Embryonic facial prominence (tissue), 1 donor: ENCODE measurements around the gene TNFAIP8L3.
"Not testable (repeated sequence)": the region's sequence is repeated elsewhere in the genome, so short reads cannot be mapped to it uniquely, and the experiment has no call there.

Source experiments
- DNase-seq: peaks from one replicate; pipeline ENCODE4 v3.0.0-alpha.2; 2016; ENCODE audit errors: extremely low spot score

Gene TNFAIP8L3

DNA sequence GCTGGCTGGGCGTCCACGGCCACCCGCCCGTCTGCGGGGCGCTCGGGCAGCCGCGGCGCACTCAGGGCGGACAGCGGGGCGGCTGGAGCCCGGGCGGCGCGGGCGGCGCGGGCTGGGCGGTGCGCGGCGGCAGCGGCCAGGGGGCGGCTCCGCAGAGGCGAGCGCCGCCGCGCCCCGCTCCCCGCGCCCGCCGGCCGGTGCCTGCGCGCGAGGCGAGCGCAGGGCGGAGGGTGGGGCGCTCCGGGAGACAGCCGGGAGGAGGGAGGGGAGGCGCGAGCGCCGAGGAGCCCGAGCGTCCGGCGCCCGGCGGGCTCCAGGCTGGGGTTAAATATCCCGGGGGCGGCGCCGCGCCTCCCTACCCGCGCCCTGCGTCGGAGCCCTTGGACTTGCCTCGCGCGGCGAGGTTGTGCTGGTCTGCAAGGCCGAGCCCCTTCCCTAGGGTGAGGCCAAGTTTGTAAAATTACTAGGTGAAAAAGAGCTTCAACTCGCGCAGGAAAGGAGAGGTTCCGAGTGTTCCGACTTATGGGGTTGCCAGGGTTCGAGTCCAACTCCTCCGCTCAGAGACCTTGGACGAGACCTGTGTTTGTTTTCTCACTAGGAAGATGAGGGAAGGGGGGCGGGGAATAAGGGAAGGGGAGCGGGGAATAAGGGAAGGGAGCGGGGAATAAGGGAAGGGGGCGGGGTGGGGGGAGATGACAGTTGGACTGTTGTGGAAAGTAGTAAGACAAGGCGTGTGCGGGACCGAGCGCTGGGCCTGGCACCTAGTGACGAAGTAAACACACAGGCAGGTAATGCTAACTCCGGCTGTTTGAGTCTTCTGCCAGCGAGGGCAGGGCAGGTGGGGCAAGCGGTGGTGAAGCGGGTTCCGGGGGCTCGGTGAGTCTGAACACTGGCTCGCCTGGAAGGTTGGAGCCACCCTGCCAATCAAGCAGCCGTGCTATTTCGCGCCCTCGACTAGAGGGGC is at the start of gene TNFAIP8L3:
TNFAIP8L3 (minus strand) TSS at position 301 of the 964 bp plus-strand sequence. CDS start 311 bp downstream, outside the sequence.
- DNase-seq, result no peak

DNA sequence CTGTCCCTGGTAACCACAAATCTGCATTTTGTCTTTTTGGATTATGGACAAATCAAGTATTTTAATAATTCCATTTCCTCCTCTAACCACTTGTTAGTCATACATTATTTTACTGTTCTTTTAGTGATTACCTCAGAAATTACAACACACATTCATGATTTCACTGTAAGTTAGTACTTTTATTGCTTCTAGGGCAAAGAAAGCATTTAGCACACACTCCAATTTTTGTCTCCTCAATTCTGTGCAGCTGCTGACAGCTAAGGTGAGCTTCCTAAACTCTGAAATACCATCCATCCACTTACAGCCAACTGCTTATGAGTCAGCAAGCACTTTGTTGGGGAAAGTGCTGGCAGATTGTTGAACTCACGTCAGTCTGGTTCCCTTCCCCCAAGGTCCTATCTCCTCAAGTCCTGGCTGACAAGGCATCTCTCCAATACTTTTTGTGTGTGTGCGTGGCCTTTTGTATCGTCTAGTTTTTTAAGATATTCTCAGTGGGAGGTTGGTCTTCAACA is 49.4 kb upstream of the TNFAIP8L3 start:
- DNase-seq, result no peak

DNA sequence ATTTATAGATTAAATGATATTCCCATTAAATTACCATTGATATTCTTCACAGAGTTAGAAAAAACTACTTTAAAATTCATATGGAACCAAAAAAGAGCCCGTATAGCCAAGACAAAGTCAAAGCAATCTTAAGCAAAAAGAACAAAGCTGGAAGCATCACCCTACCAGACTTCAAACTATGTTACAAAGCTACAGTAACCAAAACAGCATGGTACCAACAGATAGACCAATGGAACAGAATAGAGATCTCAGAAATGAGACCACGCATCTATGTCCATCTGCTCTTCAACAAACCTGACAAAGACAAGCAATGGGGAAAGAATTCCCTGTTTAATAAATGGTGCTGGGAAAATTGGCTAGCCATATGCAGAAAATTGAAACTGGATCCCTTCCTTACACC is 45.6 kb upstream of the TNFAIP8L3 start:
- DNase-seq, result not testable (repeated sequence)

DNA sequence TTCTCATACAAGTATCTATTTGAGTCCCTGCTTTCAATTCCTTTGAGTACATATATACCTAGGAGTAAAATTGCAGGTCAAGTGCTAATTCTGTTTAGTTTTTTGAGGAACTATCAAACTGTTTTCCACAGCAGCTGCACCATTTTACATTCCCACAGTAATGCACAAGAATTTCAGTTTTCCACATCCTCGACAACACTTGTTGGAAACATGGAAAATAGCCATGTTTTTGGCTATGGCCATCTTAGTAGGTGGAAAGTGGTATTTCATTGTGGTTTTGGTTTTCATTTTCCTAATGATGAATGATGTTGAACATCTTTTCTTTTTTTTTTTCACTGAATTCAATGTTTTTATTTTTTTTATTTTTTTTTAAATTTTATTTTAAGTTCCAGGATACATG is 44.4 kb upstream of the TNFAIP8L3 start:
- DNase-seq, result no peak

DNA sequence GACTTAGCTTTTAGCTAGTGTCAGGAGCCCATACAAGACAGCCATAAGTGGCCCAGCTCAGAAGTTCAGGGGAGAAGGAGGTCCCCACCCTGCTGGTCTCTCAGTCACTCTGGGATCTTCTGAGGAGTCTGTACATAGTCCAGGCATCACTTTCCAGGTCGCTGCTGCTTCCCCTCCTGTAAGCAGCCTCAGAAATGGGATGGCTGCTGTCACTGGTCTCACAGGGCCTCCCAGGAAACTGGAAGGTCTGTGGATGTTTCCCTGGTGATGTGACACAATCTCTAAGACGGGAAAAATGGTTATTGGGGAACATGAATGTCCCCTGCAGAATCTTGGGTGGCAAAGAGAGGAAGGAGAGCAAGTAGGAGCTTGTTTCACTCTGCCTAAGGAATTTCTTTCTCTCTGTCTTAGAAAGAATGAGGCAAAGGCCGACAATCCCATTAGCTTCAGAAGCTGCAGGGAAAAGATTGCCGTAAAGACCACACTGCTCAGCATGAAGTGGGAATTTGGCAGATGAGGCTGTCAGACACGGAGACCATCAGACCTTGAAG is 43.2 kb upstream of the TNFAIP8L3 start:
- no peak for DNase-seq

DNA sequence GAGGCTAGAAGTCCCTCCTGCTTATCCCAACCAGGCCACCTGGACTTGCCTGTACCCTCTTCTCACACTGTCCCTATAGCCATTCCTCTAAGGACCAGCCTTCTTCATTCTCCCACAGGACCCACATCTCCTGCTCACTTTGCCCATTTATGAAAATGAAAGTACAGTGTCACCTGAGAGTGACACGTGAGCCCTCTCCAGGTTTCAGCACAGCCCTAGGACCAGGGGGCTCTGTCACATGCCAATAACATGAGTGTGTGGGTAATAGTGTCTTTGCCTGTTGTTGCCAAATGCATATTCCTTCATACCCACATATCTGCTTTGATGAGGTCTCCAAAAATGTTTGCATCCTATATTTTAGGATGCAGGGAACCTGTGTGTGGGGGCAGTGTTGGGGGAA is 42.3 kb upstream of the TNFAIP8L3 start:
- DNase-seq, result no peak

DNA sequence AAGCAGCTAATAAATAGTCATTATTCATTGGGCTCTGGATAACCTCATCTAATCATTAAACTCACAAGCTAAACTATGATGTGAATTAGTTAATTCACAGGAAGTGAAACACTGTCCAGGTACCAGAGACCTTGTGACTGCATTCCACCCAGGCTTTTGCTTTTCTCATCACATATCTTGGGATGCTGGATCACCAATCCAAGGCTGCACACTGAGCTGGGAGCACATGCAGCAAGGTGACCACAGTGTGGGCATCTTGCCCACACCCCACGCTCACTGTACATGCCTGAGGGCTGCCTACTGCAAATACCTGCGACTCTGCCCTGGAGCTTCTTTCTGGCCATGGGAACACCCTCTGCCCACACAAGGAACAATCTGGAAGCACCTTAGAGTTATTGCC is 40.6 kb upstream of the TNFAIP8L3 start:
- no peak for DNase-seq

DNA sequence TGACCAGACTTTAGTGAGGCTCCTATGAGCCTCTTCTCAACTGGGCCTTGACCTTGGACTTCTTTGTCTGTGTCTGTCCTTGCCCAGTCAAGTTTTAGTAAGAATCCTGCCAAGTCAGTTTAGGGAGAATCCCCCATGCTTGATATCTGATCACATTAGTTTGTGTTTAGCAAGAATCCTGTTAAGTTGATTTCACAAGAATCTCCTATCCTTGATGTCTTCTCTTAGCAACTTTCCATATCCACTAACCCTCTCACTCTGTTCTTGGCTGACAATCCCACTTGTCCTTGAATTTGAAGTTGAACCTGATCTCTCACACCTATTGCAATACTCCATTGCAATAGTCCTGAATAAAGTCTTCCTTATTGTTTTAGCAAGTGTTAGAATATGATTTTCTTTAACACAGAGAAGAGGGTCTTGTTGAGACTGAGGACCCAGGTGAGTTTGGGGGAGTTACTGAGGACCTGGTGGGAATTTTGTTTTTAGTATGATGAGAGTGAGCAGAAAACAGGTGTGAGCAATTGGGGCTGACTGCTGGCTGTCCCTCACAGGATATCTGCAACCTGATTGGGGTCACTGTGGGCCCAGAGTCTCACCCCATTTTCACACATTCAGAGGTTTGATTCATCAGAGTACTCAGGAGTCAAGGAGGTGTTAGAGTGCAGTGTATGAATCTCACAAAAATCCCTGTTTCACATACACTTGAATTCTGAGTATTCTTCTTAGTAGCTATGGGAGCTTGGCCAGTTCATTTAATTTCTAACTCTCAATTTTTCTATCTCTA is 39.9 kb upstream of the TNFAIP8L3 start:
- no peak for DNase-seq

DNA sequence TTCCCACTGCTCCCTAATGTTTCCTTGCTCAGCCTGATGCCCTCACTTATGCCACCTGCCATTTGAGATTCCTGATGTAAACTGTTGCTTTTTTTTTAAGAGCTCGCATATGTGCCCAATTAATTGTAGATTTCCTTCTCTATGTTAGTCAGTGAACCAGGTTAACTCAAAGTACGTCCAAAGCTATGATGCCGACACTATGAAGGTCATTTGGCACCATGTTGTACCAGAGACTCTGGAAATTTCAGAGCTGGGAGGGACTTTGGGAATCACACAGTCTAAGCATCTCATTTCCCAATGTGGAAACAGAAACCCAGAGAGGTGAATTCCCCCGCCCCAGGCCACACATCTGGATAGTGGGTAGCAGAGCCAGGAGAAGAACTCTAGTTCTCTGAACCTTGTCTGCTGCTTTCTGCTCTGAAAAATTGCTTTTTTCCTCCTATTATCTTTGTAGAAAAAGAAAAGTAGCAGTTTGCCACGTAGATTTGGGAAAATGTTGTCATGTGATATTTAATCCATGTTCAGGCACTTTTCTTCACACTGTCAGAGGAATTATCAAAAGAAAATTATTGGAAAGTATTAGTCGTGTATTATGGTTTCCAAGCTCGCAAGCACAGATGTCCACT is 38.5 kb upstream of the TNFAIP8L3 start:
- no peak for DNase-seq

DNA sequence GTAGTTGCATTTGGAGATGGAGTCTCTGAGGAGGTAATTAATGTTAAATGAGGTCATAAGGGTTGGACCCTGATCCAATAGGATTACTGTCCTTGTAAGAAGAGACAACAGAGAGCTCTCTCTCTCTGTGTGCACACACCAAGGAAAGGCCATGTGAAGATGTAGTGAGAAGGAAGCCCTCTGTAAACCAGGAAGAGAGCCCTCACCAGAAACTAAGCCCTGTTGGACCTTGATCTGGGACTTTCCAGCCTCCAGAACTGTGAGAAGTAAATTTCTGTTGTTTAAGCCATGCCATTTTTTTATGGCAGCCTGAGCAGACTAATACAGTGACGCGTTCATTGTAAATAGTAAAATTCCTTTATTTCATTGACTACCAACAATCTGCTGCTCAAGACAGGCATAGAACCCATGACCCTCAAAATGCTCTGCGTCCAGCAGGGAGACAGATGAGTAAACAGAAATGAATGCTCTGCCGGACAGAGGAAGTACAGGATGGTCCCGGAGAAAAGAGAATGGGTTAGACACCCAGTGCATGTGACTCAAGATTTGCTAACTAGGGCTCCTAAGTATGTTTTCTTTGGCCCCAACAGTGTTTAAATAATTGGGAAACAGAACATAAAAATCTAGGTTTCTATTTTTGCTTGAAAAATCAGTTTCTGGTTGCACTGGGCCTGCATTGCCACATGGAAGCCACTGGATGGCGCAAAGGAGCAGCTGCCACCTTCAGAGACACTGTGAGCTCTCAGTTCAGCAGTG is 37.9 kb upstream of the TNFAIP8L3 start:
- no peak for DNase-seq

DNA sequence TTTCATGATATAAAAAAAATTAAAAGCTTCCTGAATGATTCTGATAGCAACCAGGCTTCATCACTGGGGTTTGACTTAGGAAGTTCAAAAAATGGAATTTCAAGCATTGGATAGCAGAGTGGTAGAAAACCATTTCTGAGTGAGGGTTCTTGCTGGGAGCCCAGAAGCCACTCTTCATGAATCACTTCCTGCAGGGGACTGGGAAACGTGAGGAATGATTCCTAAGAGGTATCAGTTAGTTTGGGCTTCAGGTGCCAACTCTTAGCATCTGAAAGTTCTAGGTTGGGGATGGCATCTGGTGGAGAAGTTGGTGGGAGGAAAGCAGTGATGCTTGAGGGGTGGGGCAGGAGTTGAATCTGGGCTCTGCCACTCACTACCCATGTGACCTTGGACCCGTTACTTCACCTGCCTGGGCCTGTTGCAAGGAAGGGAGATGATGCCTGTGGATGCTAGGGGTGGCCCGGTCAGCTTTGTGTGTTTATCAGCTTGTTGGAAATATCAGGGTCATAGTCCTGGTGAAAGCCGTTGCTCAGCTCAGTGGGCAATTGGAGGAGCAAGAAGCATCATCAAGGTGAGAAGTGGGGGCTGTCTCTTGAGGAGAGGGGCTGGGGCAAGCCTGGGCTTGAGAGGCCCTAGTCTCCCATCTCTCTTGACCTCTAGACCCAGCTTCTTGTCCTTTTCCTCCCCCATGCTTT is 37.0 kb upstream of the TNFAIP8L3 start:
- DNase-seq, result no peak

DNA sequence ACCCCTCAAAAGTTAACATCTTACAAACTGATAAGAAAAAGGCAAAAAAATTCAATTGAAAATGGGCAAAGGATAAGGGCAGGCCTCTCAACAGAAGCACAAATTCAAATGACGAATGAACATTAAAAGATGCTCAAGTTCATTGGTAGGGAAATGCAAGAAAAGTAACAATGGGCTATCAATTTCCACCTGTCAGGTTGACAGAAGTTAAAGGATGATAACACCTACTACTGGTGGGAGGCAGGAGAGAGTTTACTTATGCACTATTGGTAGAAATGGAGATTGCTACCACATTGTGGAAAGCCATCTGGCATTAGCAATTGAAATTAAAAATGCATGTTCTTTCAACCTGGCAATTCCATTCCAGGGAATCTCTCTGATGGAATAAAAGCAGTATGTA is 35.6 kb upstream of the TNFAIP8L3 start:
- DNase-seq, result no peak

DNA sequence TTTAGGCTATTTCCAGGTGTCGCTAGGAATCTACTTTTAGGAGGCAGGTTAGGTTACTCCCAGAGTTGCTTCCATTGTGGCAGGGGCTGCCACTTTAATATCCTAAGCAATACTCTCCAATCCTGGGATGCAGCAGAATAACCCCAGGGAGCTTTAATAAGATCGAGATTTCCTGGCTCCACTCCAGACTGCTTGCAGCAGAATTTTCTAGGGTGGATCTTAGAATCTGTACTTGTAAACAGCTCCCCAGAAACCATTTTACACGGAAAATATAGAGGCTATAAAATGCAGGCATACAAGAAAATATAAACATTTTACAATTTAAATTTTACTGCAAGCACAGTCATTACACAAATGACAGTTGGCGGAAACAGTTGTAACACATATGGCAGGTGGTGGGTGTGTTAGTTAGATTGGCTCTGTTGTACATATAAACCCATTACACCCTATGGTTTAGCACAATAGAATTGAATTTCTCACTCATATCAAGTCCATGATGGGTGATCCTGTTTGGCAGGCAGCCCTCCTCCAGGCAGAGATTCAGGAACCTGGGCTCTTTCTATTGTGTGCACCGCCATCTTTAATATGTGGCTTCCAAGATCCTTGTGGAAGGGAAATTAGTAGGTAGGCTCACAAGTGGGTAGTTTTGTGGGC is 35.0 kb upstream of the TNFAIP8L3 start:
- DNase-seq, result no peak

DNA sequence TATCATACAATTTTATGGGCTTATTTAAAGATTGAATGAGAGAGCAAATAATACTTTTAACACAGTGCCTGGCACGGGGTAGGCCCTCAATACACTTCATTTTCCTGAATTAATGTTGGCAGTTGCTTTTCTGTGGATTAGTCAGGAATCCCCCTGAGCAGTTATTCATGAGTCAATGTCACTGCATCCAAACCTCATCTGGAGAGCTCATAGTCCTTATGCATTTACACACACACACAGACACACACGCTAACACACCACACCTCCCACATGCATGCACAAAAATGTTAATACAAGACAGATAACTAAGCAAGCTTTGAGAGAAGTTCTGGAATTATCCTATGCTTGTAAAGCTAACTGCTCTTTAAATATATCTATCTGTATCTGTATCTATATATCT is 34.0 kb upstream of the TNFAIP8L3 start:
- no peak for DNase-seq

DNA sequence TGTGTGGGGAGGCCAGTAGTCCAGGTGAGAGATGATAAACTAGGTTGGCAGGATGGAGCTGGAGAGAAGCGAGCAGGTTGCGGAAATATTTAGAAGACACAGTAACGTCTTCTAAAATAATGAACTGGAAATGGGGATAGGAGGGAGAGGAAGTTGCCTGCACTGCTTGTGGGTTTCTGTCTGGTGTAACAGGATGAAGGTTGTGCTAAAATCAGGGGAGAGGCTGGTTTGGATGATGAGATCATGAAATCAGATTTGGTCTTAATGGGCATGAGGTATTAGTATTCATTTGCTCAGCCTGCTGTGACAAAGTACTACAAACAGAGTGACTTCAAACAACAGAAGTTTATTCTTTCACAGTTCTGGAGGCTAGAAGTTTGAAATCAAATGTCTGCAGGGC is 32.1 kb upstream of the TNFAIP8L3 start:
- no peak for DNase-seq

DNA sequence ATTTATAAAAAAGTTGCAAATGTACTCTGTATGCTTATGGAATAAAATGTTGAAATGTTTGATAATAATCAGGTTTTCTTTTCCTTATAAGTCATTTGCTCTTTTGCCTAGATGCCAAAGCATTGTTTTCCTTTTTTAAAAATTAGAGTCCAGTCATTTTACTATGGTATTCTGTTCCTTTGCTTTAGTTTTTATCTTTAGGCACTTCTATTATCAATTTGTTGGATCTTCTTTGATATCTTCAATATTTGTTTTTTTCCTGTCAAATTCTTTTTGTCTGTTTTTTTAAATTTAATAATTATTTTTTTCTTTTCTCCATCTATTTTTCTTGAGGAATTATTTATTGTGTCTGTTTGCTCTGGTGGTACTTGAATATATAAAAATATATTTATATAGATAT is 28.3 kb upstream of the TNFAIP8L3 start:
- not testable (repeated sequence) for DNase-seq

DNA sequence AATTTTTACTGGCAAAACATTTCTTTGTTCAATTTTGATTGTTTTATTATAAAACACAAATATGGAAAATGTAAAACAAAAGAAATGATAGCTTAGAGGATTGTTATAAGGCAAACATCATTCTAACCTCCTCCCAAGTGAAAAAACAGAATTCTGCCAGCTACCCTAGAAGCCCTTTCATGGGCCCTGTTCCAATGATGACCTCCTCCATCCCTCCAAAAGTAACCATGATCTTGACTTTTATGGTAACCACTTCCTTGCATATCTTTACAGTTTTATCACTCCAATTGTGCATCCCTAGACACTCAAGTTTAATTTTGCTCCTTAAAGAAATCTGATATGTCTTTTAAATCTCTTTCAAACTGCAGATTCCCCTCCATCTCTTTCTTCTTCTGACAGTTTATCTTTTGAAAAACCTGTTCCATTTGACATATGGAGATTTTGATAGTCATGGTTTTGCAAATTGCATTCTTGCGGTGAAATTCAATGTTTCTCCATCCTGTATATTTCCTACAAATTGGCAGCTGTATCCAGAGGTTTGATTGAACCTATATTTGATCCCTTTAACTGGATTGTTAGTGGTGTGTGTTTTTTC is 27.0 kb upstream of the TNFAIP8L3 start:
- DNase-seq, result no peak

DNA sequence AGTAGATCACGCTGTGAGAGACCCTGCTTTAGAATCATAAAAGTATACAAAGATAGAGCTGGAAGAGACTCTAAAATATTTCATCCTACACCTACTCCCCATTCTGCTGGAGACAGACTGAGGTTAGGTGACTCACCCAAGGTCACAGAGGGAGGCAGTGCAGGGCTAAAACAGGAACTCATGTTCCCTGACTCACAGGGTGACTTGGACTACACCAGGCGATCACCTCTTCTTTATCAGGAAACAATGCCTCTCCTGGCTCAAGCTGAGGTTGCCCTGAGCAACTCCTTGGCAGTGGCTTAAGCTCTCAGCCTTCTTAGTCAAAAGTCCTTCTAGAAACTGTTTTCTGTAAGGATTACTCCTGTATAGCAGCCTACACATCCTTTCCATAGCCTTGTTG is 26.4 kb upstream of the TNFAIP8L3 start:
- DNase-seq, result no peak

DNA sequence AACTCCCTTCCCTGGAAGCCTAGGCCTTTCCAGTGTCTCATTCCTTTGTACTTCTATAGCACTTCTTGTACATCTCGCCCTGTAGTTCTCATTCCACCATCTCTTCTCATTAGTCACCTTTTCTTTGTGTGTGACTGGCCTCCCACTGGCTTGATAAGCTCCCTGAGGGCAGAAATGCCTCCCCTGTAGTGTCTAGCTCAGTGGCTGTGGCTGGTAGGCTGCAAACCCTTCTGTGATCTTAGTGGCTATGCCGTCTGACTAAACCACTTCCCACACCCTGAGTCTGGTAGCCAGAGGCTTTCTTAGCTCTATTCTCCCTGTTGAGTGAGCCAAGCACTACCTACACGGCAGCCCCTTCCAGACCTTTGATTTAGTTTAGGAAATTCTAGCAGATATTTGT is 24.4 kb upstream of the TNFAIP8L3 start:
- DNase-seq, result no peak

DNA sequence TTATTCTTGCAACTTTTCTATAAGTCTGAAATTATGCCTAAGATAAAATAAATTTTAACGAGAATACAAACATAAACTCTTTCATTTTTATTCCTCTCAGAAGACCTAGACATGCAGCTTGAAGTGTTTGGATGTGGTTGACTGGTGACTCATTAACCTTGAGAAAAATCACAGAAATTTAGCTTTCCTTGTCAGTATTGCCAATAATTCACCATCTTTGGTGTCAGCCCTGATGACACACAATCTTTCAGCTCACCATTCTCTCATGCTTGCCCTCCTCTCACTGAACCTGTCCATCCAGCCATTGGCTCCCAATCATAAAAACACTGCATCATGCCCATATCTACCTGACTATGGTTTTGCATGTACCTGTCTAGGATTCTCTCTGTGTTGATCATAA is 22.6 kb upstream of the TNFAIP8L3 start:
- DNase-seq, result no peak
